Coronary artery (tissue), 2 donors: ENCODE measurements around the gene PHF14.
A peak's percentile ranks its signal among the peaks of the same experiment; 100 is the strongest.
"Not testable (repeated sequence)": the region's sequence is repeated elsewhere in the genome, so short reads cannot be mapped to it uniquely, and the experiment has no call there.

ENCODE experiments used
- DNase-seq: peaks from one replicate; pipeline ENCODE4 v3.0.0-alpha.2; 2017; ENCODE audit warnings: low spot score
- H3K27ac ChIP-seq, 2 donors: fragments of 200-600 bp; sonication (generic); one replicate each; pipeline ENCODE4 v1.5.1; 2016 to 2019
- H3K4me3 ChIP-seq: fragments of 200-600 bp; sonication (generic); 2 replicates; pipeline ENCODE4 v1.5.1; 2016; ENCODE audit warnings: mild to moderate bottlenecking, moderate library complexity
- CTCF ChIP-seq: fragments of 200-600 bp; sonication (generic); IDR thresholded peaks from one replicate; pipeline ENCODE4 v1.5.1; 2019; ENCODE audit warnings: antibody characterized with exemption

The PHF14 gene

GRCh38 chr7:10972174-10972573 is 1.5 kb upstream of the PHF14 start:
- DNase-seq = no peak
- H3K4me3 ChIP-seq = no peak overlapping the region

GRCh38 chr7:10973942-10974911 is 555 bp downstream of the PHF14 start:
- Histone ChIP-seq H3K27ac (peak overlapping the region; percentile 75 to 80), H3K4me3 (peak overlapping the region; percentile 89)
- no peak for TF ChIP-seq CTCF
- peak; percentile 78 for DNase-seq

More at GRCh38 chr7:10972174-10972573, 1.5 kb upstream of the PHF14 start:
- TF ChIP-seq CTCF = no peak
- no peak overlapping the region for H3K27ac ChIP-seq

- Histone ChIP-seq H3K4me3 (no peak overlapping the region), H3K27ac (no peak overlapping the region)
- no peak for TF ChIP-seq CTCF
- DNase-seq = no peak
Measured at GRCh38 chr7:10977113-10977512, 3.4 kb downstream of the PHF14 start.

- no peak overlapping the region for H3K4me3 ChIP-seq
- H3K27ac ChIP-seq = no peak overlapping the region
- no peak for TF ChIP-seq CTCF
- no peak for DNase-seq
Measured at GRCh38 chr7:10981317-10981716, 7.6 kb downstream of the PHF14 start.

GRCh38 chr7:10990748-10991147 is 17.1 kb downstream of the PHF14 start:
- H3K4me3 ChIP-seq, H3K27ac ChIP-seq, DNase-seq: not testable (repeated sequence)

- not testable (repeated sequence) for H3K27ac ChIP-seq, H3K4me3 ChIP-seq, DNase-seq
Measured at GRCh38 chr7:10995482-10996166, 22.0 kb downstream of the PHF14 start.

- Histone ChIP-seq H3K27ac (no peak overlapping the region), H3K4me3 (no peak overlapping the region)
- TF ChIP-seq CTCF = no peak
- DNase-seq = no peak
Measured at GRCh38 chr7:10998996-10999757, 25.5 kb downstream of the PHF14 start.
